Activated CD4-positive, alpha-beta T cell treated with anti-CD3 and anti-CD28 coated beads, Interleukin-2, amount 50 U/mL, for 1 hour (primary cell): ENCODE results near the gene RABGEF1.
"Not testable (repeated sequence)": the region's sequence is repeated elsewhere in the genome, so short reads cannot be mapped to it uniquely, and the experiment has no call there.

ENCODE experiments used
- DNase-seq: peaks from one replicate; pipeline ENCODE4 v3.0.0-alpha.2; 2020

Gene RABGEF1

DNA sequence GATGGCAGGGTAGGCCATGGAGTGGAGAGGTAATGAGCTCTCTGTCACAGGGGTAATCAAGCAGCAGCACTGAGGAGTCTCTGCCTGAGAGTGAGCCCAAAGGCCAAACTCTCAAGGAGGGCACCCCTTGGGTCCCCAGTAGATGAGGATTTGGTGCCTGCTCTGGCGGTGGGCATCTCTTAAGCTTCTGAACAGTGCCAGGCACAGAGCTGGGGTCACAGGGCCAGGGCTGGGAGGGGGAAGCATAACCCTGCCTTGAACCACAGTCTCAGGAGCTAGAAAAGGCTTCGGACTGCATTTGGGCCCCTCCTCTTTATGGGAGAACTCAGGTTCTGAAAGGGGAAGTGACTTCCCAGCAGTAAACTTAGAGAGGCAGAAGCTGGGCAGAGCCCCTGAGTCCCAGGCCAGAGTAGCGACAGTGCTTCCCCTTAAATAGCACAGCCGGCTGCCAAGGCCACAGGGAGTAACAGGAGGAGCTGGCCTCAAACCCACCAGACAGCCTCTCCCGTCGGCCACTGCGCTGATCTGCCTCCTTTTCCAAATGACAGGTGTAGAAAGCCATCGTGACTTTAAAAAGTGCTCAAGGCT, 76.8 kb downstream of the RABGEF1 start:
- not testable (repeated sequence) for DNase-seq

DNA sequence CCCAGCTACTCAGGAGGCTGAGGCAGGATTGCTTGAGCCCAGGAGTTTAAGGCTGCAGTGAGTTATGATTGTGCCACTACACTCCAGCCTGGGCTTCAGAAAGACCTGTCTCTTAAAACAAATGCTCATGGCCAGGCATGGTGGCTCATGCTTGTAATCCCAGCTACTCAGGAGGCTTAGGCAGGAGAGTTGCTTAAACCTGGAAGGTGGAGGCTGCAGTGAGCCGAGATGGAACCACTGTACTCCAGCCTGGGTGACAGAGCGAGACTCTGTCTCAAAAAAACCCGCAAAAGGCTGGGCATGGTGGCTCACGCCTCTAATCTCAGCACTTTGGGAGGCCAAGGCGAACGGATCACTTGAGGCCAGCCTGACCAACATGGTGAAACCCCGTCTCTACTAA, 77.4 kb downstream of the RABGEF1 start:
- DNase-seq: not testable (repeated sequence)

DNA sequence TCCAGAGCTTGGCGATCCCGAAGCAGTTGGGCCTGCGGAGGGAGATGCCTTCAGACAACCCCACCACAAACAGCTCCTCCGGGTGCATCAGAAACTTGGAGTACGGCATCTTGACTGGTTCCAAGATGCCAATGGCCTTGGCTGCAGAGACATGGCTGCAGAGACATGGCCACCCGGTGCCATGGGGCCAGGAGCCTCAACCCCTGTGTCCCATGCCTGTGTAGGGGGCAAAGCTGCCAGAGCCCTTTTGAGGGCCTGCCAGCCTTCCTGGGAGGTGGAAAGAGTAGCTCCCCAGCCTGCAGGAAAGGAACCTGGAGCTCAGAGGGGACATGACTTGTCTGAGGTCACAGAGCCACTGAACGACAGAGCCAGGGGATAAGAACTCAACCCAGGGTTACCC, 83.5 kb downstream of the RABGEF1 start:
- no peak for DNase-seq

DNA sequence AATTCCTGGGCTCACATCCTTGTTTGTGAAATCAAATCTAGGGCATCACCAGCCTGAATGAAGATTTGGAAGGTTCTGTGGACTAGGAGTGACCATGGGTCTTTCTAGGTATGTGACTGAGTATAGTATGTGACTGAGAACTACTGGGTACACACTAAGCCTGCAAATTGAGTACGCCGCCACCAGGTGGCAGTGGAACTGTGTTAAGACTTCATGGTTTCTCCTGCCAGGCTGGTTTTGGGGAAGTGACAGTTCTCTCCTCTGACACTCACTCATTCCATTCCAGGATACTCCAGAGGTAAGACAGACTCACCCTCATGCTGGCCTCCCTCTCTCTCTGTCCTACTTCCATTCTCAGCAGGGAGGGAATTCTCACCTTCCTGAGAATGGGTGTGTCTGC, 85.0 kb downstream of the RABGEF1 start:
- not testable (repeated sequence) for DNase-seq

DNA sequence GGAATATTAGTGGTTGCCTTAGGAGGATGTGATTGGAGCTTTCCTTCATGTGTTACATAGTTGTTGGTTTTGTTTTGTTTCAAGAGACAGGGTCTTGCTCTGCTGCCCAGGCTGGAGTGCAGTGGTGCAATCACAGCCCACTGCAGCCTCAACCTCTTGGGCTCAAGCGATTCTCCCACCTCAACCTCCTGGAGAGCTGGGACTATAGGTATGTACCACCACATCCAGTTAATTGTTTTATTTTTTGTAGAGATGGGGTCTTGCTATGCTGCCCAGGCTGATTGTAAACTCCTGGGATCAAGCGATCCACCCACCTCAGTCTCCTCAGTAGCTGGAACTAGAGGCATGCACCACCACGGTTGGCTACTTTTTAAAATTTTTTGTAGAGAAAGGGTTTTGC, 86.1 kb downstream of the RABGEF1 start:
- DNase-seq: no peak

DNA sequence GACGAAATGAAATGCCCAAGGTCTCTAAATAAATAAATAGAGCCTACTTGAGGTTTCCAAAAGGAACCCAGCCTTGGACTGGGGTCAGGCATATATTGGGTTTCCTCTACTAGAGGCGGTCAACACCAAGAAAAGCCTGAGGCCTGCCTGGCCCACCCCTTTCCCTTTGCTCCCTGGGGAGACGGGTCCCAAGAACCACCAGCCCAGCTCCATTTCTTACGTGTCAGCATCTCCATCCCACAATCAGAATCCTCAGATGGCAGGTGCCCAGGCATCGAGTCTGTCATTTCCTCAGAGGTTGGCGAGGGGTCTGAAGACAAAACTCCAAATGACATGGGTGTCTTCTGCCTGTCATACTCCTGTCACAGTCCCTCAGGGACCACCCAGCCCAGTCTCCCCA, 90.4 kb downstream of the RABGEF1 start:
- not testable (repeated sequence) for DNase-seq

DNA sequence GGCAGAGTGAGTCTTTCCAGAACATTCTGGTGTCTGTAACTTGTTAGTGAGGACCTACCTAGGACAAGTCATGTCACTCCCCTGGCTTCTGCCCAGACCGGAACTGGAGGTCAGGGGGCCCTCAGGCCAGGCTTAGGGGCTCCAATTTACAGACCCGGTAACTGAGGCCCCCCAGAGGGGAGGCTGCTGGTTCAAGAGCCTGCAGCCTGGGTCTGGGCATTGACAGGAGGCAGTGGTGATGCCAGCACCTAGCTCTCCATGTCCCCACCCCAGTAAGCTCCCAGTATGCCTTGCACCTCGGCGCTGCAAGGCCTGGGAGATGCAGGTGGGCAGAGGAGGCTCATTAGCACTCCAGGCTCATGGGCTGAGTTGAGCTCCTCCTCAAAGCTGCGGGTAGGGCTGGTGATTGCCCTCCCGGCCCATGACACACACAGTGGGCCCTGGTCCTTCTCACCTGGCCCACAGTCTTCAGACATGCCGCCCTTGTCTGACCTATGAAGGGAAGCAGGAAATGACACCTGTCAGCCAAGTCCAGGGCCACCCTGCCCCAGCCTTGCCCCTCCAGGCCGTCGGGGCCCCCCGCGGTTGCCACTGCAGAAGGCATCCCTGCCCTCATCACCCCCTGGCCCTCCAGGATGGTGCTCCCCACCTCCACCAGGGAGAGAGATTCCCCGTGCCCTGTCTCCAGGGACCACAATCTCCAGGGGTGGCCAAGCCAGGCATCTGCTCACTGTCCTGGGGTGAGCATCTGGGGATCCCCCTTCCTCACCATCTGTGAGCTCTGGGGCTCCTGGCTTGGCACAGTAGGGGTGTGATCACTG, 92.2 kb downstream of the RABGEF1 start:
- no peak for DNase-seq

DNA sequence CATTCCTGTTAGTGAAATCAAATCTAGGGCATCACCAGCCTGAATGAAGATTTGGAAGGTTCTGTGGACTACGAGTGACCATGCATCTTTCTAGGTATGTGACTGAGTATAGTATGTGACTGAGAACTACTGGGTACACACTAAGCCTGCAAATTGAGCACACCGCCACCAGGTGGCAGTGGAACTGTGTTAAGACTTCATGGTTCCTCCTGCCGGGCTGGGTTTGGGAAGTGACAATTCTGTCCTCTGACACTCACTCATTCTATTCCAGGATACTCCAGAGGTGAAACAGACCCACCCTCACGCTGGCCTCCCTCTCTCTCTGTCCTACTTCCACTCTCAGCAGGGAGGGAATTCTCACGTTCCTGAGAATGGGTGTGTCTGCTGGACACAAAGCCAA, 96.5 kb downstream of the RABGEF1 start:
- no peak for DNase-seq

DNA sequence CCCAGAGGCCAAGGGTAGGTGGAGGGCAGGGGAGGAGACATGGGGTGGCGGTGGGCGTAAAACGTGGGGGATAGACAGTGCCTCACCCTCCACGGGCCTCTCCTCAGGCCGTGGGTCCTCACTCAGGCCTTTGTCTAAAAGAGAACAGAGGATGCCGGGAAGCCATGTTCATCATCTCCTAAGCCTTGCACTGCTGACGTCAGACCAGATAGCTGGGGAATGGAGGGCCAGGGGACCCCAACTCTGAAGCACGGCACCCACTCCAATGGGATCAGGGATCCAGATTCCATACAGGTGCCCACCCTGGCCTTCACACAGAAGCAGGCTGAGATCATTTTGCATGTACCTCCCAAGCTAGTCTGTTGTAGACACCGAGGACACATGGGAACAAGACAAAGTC, 97.1 kb downstream of the RABGEF1 start:
- DNase-seq: no peak

DNA sequence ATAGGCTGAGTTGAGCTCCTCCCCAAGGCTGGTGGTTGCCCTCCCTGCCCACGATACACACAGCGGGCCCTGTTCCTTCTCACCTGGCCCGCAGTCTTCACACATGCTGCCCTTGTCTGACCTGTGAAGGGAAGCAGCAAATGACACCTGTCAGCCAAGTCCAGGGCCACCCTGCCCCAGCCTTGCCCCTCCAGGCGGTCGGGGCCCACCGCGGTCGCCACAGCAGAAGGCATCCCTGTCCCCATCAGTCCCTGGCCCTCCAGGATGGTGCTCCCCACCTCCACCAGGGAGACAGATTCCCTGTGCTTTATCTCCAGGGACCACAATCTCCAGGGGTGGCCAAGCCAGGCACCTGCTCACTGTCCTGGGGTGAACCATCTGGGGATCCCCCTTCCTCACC, 99.3 kb downstream of the RABGEF1 start:
- no peak for DNase-seq

DNA sequence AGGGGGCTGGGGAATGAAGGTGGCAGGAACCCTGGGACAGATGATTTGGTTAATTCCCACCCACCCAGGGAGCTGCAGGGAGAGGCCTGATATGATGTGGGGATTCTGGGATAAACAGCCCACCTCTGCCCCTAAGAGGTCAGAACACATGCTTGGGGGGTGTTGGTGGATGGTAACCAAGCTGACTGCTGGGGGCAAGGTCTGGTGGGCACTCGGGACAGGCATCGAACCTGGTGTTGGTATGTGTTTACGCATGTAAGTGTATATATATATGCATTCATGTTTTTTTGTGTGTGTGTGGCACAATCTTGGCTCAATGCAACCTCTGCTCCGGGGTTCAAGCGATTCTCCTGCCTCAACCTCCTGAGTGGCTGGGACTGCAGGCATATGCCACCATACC, 99.8 kb downstream of the RABGEF1 start:
- DNase-seq: no peak

DNA sequence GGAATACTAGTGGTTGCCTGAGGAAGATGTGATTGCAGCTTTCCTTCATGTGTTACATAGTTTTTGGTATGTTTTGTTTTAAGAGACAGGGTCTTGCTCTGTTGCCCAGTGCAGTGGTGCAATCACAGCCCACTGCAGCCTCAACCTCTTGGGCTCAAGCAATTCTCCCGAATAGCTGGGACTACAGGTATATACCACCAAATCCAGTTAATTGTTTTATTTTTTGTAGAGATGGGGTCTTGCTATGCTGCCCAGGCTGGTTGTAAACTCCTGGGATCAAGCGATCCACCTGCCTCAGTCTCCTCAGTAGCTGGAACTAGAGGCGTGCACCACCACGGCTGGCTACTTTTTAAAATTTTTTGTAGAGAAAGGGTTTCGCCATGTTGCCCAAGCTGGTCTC, 101.4 kb downstream of the RABGEF1 start:
- DNase-seq: no peak

DNA sequence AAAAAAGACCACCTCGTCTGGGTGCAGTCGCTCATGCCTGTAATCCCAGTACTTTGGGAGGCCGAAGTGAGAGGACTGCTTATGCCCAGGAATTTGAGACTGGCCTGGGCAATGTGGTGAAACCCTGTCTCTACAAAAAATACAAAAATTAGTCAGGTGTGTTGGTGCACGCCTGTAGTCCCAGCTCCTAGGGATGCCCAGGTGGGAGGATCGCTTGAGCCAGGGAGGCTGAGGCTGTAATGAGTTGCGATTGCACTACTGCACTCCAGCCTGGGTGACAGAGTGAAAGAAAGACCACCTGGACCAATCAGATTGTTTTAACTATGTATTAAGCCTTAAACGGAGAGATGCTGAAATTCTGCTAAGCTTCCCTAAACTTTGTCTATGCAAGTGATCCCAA, 103.0 kb downstream of the RABGEF1 start:
- DNase-seq: not testable (repeated sequence)

DNA sequence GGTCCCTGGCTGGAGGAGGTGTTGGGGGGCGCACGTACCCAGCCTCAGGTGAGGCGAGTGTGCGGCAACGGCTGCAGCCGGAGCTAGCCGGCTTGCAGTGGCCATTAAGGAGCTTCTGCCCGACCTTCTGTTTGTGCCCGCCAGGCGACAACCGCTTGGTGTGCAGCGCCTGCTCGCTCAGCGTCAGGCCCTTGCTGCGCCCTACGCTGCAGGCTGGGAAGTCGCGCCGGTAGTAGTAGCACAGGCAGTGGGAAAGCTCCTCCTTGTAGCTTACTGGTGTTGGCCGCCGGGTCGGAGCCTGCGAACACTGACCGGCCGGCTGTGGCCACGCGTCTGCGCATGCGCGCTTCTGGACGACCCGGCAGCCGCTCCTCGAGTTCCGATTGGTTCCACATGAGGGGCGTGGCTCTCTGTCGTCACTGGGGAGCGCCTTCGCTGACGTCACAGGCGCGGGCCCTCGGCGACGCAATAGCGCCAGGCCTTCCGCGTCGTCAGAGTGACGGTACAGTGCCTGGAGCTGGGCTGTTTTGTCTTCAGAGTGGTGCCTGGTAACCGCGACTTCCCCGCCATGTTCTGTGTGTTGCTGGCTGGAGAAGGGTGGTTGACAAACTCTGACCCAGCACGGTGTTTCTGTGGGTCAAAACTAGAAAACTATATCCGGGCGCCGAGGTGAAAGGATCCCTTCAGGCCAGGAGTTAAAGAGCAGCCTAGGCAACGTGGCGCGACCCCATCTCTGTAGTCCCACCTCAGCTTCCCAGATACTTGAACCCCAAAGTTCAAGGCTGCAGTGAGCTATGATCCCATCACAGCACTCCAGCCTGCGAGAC, 104.2 kb downstream of the RABGEF1 start:
- peak; percentile 99 for DNase-seq

DNA sequence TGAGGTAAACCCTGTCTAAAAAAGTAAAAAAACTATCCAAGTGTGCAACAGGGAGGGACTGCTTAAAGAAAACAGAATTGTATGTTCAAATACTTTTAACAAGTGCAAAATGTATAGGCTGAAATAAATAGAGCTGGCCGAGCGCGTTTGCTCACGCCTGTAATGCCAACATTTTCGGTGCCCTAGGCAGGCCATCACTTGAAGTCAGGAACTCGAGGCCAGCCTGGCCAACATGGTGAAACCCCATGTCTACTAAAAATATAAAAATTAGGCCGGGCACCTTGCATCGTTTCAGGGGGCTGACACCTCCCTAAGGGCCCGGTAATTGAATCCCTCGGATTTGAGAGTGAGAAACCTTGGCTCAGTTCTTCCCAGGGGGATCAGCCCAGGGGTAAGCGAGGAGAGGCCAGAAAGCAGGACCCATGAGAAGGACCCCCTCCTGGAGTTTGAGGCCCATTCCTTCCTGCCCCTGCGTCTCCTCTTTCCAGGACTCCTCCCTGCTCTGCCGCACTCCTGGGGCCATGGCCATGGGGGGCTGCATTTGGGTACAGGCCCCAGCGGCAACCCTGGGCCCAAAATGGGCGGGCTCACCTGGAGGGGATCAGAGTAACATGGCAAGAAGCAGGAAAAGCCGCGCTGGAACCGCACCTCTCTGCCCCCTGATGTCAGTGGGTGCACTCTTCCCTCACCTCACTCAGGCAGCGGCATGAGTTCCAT, 105.0 kb downstream of the RABGEF1 start:
- DNase-seq: no peak

DNA sequence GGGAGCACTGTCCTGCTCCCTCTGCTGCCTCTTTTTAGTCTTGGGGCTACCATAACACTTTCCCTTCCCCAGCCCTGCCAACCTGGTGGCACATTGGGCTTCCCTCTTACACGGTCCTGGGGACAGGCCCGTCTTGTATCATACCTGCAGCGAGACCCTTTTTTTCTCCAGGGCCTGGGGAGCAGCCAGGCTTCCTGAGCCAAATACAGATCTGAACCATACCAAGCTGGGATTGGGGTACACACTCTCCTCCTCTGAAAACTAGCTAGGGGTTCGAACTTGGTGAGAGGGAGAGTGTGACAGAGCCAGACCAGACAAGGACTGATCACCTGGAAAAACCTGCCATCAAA, 105.5 kb downstream of the RABGEF1 start:
- DNase-seq: not testable (repeated sequence)

DNA sequence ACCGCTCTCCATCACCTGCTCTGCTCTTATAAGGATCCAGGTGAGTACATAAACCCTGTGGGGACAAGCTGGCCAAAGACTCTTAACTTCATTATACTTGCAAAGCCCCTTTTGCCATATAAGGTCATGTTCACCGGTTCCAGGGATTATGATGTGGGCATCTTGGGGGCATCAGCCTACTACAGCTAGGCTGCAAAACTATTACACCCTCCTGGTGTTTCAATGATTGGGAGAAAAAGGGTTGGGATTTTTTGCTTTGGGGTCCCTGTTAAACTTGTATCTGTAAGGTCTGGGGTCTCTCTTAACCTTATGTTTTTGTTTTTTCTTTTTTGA, 107.0 kb downstream of the RABGEF1 start:
- not testable (repeated sequence) for DNase-seq

DNA sequence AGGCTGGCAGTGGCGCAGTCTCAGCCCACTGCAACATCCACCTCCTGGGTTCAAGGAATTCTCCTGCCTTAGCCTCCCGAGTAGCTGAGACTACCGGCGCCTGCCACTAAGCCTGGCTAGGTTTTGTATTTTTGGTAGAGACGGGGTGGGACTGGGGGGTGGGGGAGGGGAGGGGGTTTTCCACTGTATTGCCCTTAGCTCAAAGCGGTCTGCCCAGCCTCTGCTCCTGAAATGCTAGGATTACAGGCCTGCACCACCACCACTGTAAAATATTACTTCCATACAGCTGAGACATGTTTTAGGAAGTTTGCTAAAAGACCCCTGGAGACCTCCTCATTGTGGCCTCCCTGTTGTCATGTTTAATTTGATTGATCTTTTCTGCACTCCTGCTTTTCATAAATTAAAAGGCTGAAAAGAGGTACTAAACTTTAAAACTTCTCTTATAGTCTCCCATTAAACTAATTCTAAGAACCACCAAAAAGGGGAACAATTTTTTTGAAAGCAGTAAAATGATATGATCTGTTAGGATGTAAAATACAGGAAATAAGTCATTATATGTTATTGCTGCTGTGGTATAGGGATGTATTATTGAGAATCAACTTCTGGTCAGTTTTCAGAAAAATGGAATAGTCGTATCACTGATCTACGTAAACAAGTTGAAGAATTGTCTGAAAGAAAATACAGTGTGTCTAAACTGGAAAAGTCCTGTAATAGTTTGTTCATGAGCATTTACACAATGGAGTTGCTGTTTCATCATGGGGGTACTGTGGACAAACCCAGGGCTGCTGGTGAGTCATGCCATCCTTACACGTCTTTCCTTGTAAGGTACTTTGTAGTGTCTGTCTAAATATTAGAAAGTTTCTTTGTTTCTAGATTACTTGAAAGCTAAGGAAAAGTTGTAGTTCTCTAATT, 107.6 kb downstream of the RABGEF1 start:
- no peak for DNase-seq

DNA sequence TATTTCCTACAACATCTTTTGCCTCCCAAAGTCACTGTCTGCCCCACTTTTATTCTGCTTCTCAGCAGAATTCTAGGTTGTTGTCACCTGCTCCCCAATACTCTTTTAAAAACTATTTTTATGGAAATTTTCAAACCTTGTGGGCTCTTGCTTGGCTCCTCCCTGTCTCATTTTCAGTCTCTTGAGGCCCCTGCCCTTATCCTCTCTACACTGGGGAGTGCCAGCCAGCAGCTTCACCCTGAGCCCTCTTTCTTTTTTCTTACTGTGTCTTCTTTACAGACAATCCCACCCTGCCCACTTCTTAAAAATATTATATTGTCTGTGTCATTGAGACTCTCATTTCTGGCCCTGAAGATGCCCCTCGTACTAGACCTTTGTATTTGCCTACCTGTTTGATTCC, 118.8 kb downstream of the RABGEF1 start:
- no peak for DNase-seq

DNA sequence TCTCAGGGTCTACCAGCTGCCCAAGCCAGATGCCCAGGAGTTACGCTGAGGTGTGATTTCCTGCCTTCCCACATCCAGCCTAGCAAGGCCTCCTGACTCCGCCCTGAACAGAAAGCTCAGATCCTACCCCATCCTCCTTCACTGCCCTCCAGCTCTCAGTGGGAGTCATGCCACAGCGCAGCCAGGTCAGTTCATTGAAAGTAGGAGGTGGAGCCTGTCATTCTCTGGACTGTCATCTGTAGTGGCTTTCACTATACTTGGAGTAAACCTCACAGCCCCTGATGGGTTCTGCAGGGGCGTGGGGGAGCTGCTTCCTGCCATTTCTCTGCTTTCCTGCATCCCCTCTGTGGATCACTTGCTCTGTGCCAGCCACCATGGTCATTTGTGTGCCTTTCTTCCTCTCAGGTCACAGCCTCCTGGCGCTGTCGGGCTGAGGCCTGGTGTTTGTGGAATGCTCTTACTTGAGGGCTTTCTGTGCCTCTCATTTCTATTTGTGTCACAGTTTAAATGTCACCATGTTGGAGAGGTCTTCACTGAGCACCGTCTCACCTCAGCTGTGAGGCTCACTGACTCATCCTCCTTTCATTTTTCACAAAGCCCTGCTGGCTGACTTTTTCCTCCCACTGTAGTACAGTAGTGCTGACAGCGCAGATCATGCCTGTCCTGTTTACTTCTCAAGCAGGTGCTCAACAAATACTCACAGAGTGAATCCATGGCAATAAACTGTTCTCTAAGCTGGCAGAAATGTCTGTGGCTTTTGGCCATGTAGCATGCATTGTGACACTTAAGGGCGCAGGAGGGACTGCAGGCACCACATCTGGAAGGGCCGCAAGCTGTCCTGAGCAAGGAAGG, 119.5 kb downstream of the RABGEF1 start:
- no peak for DNase-seq

DNA sequence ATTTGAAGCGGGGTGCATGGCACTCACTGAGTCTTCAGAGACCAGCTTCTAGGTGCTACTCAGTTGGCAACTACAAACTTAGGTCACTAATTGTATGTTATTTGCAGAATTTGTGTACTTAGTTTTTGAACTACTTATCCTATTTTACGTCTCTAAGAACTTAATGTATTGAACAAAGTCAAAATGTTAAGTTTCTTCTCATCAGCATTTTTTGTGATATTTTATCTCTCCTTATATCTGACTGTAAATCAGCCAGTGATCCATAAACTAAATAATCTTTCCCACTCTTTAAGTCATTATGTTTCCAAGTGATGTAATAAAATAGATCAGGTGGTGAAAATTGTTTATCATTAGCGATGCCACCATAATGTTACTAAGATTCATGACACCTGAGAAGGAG, 120.2 kb downstream of the RABGEF1 start:
- no peak for DNase-seq
